ENCODE measurements around the gene SCFD2. TPM values are rescaled to one million over a fixed set of nuclear protein-coding genes. Genes with fewer than 3 reads are reported as not detected.
"Not testable (repeated sequence)": the region's sequence is repeated elsewhere in the genome, so short reads cannot be mapped to it uniquely, and the experiment has no call there.

SCFD2 gene
- total and polyA plus RNA-seq, 7 experiments from 2014 or later, result 13.4 to 32.8 (median 20.8) TPM

DNA sequence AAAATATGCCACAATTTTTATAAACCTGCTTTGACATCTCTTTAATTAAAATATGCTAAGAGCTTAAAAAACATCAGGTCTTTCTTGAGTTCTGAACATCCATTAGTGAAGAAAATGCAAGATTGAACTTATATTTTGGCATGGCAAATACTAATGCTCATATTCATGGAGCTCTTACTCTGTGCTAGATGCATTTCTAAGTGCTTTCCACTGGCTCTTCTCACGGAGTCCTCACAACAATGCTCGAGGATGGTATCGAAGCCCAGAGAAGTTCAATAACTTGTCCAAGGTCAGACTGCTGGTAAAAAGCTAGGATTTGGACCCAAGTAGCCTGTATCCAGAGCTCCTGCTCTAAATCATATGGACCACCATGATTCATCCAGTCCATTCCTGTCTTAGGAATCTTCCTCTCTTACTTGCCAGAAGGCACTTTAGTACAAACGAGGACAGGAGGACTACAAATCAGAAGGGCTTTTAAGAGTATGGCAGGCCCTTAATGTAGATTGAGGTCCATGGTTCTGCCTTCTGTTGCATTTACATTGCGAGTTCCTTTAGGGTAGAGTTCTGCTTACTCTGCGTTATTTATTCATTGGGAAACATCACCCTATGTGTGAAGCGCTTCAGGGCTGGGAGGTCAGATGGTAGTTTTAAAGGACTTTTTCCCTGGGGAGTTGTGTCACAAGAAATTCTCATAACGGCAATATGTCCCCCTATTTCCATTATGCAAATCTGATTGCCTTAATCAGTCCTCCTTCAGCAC is 304.6 kb downstream of the SCFD2 start:
- no peak overlapping the region for H3K27ac Mint-ChIP-seq

DNA sequence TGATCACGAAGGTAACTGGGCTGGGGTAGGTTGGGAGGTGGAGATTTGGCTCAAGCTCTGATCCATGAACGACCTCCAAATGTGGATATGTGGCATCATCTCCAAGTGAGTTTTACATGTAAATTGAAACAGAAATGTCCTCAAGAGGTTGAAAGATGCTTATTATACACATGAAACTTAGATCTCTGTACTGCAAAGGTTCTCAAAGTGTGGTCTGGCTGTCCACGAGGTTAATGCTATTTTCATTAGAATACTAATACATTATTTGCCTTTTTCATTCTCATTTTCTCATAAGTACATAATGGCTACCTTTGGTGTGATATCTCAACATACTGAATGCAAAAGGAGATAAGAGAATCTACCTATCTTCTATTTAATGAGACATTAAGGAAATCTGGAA is 305.6 kb downstream of the SCFD2 start:
- DNase-seq (no peak), ATAC-seq (no peak)
- H3K27me3 ChIP-seq (ENCODE audit: control insufficient read depth in 2 of 2, insufficient read depth in 2 of 2, low read length in 2 of 2), result no peaks in the 10 kb centered on the region
- CTCF ChIA-PET, result no interaction called here
- Mint-ChIP-seq H3K4me3 (no peak overlapping the region), H3K27ac (no peak overlapping the region), H3K4me1 (peaks cover 0 to 10% (median 0%) of the 10 kb centered on the region in 7 donors), H3K36me3 (peaks cover 0 to 29% (median 7%) of the 10 kb centered on the region in 5 donors), H3K9me3 (peaks cover 0 to 7% (median 3%) of the 10 kb centered on the region in 11 donors), H3K27me3 (no peaks in the 10 kb centered on the region)
- no peak overlapping the region for H3K4me3 ChIP-seq (ENCODE audit: low read length)
- no peaks in the 10 kb centered on the region for H3K9me3 ChIP-seq (ENCODE audit: control insufficient read depth in 2 of 3, low read length in 3 of 3)
- H3K27ac ChIP-seq (ENCODE audit: low read depth, low read length), result no peak overlapping the region
- intact Hi-C loops (cut with micrococcal nuclease), result no loop called here
- POLR2A ChIA-PET, result no interaction called here
- H3K4me1 ChIP-seq (ENCODE audit: control insufficient read depth in 2 of 2, insufficient read depth in 2 of 2, low read length in 2 of 2), result no peaks in the 10 kb centered on the region
- no peaks in the 10 kb centered on the region for H3K36me3 ChIP-seq (ENCODE audit: control insufficient read depth in 2 of 3, insufficient read depth in 3 of 3, low read length in 3 of 3)

More for the DNA sequence above, 304.6 kb downstream of the SCFD2 start:
- H3K9me3 ChIP-seq (ENCODE audit: control insufficient read depth in 2 of 3, low read length in 3 of 3), result no peaks in the 10 kb centered on the region
- no peak for DNase-seq
- Mint-ChIP-seq H3K9me3 (peaks cover 0 to 7% (median 3%) of the 10 kb centered on the region in 11 donors), H3K4me3 (no peak overlapping the region), H3K27me3 (no peaks in the 10 kb centered on the region), H3K36me3 (peaks cover 0 to 29% (median 7%) of the 10 kb centered on the region in 5 donors), H3K4me1 (peaks cover 0 to 4% (median 0%) of the 10 kb centered on the region in 7 donors)
- no peaks in the 10 kb centered on the region for H3K27me3 ChIP-seq (ENCODE audit: control insufficient read depth in 2 of 2, insufficient read depth in 2 of 2, low read length in 2 of 2)
- intact Hi-C loops (cut with micrococcal nuclease), result no loop called here
- no peak overlapping the region for H3K4me3 ChIP-seq (ENCODE audit: low read length)
- H3K4me1 ChIP-seq (ENCODE audit: control insufficient read depth in 2 of 2, insufficient read depth in 2 of 2, low read length in 2 of 2), result no peaks in the 10 kb centered on the region
- H3K27ac ChIP-seq (ENCODE audit: low read depth, low read length), result no peak overlapping the region
- ATAC-seq, result no peak
- CTCF ChIA-PET, result no interaction called here
- H3K36me3 ChIP-seq (ENCODE audit: control insufficient read depth in 2 of 3, insufficient read depth in 3 of 3, low read length in 3 of 3), result no peaks in the 10 kb centered on the region
- POLR2A ChIA-PET, result no interaction called here

DNA sequence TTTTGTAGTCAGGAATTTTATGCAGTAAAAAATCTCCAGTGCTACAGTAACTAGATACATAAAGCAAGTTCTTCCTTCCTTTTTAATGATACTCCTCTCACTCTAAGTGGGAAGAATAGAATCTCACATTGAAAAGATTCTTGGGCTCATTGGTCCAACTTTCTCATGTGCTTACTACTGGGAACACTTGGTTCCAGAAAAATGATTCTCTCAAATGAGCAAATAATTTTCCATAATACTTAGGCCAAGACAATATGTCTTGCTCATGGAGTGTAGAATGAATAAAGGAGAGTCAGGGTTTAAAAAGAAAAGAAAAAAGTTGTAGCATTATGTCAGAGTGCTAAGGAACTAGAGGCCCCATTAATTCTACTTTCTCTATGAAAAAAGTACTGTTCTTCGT is 306.0 kb downstream of the SCFD2 start:
- Mint-ChIP-seq H3K9me3 (peaks cover 0 to 7% (median 3%) of the 10 kb centered on the region in 11 donors), H3K4me3 (no peak overlapping the region), H3K36me3 (peaks cover 0 to 29% (median 7%) of the 10 kb centered on the region in 5 donors), H3K27ac (no peak overlapping the region), H3K4me1 (peaks cover 0 to 13% (median 0%) of the 10 kb centered on the region in 7 donors), H3K27me3 (no peaks in the 10 kb centered on the region)
- no peak for DNase-seq
- intact Hi-C loops (cut with micrococcal nuclease), result no loop called here
- Histone ChIP-seq H3K4me1 (ENCODE audit: control insufficient read depth in 2 of 2, insufficient read depth in 2 of 2, low read length in 2 of 2) (no peaks in the 10 kb centered on the region), H3K36me3 (ENCODE audit: control insufficient read depth in 2 of 3, insufficient read depth in 3 of 3, low read length in 3 of 3) (no peaks in the 10 kb centered on the region), H3K9me3 (ENCODE audit: control insufficient read depth in 2 of 3, low read length in 3 of 3) (no peaks in the 10 kb centered on the region), H3K27me3 (ENCODE audit: control insufficient read depth in 2 of 2, insufficient read depth in 2 of 2, low read length in 2 of 2) (no peaks in the 10 kb centered on the region), H3K4me3 (ENCODE audit: low read length) (no peak overlapping the region), H3K27ac (ENCODE audit: low read depth, low read length) (no peak overlapping the region)
- ChIA-PET CTCF (no interaction called here), POLR2A (no interaction called here)
- ATAC-seq, result no peak

DNA sequence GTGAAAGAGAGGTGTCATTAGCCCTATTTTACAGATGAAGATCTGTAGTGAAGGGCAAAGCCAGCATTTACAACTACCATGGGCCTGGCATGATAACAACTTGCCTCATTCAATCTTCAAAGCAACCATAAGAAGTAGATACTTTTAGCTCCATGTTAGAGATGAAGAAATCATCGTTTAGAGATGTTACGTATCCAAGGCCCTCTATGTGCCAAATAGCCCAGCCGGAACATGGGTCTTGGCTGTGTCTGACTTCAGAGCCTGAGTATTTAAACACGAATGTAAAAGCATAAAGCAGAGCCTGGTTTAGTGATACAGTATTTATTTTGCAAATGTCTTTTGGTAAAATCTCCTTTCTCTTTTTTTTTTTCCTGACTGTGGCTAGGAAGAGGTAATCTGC is 306.6 kb downstream of the SCFD2 start:
- ATAC-seq (no peak), DNase-seq (no peak)
- POLR2A ChIA-PET, result no interaction called here
- Mint-ChIP-seq H3K27me3 (no peaks in the 10 kb centered on the region), H3K4me1 (peaks cover 0 to 13% (median 0%) of the 10 kb centered on the region in 7 donors), H3K9me3 (peaks cover 0 to 7% (median 3%) of the 10 kb centered on the region in 11 donors), H3K27ac (no peak overlapping the region), H3K36me3 (peaks cover 0 to 30% (median 7%) of the 10 kb centered on the region in 5 donors), H3K4me3 (no peak overlapping the region)
- Histone ChIP-seq H3K4me3 (ENCODE audit: low read length) (no peak overlapping the region), H3K4me1 (ENCODE audit: control insufficient read depth in 2 of 2, insufficient read depth in 2 of 2, low read length in 2 of 2) (no peaks in the 10 kb centered on the region), H3K36me3 (ENCODE audit: control insufficient read depth in 2 of 3, insufficient read depth in 3 of 3, low read length in 3 of 3) (no peaks in the 10 kb centered on the region), H3K9me3 (ENCODE audit: control insufficient read depth in 2 of 3, low read length in 3 of 3) (no peaks in the 10 kb centered on the region), H3K27me3 (ENCODE audit: control insufficient read depth in 2 of 2, insufficient read depth in 2 of 2, low read length in 2 of 2) (no peaks in the 10 kb centered on the region), H3K27ac (ENCODE audit: low read depth, low read length) (no peak overlapping the region)
- CTCF ChIA-PET, result interaction anchor here (0.8 kb wide), 1 partner anchor 16 kb away, joined by 7 read pairs; no protein-coding TSS in a partner anchor
- intact Hi-C loops (cut with micrococcal nuclease), result no loop called here

DNA sequence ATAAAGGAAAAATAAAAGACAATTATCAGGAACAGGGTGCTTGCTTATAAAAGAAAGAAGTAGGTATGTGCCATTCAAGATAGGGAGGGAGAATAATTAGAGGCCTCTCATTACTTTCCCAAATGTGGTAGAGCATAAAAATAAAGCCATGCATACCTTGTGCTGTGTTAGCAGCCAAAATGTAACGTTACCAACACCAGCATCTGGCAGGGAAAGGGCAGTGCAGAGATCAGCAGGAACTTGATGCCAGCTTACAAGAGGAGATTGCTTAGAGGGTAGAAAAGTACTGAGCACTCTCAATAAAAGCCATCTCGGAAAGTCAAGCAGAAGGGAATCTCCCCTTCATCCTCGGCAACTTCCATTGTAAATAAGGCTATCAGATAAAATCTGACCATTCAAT is 308.2 kb downstream of the SCFD2 start:
- CTCF ChIA-PET, result no interaction called here
- H3K27me3 ChIP-seq (ENCODE audit: control insufficient read depth in 2 of 2, insufficient read depth in 2 of 2, low read length in 2 of 2), result no peaks in the 10 kb centered on the region
- no peak overlapping the region for H3K27ac Mint-ChIP-seq
- no peaks in the 10 kb centered on the region for H3K9me3 ChIP-seq (ENCODE audit: control insufficient read depth in 2 of 3, low read length in 3 of 3)
- no peaks in the 10 kb centered on the region for H3K36me3 ChIP-seq (ENCODE audit: control insufficient read depth in 2 of 3, insufficient read depth in 3 of 3, low read length in 3 of 3)
- POLR2A ChIA-PET, result no interaction called here
- peaks cover 0 to 38% (median 7%) of the 10 kb centered on the region in 5 donors for H3K36me3 Mint-ChIP-seq
- no peaks in the 10 kb centered on the region for H3K27me3 Mint-ChIP-seq
- H3K4me3 ChIP-seq (ENCODE audit: low read length), result no peak overlapping the region
- no peak overlapping the region for H3K27ac ChIP-seq (ENCODE audit: low read depth, low read length)
- peaks cover 0 to 13% (median 0%) of the 10 kb centered on the region in 7 donors for H3K4me1 Mint-ChIP-seq
- H3K9me3 Mint-ChIP-seq, result peaks cover 0 to 7% (median 3%) of the 10 kb centered on the region in 11 donors
- DNase-seq, result no peak
- no peak for ATAC-seq
- H3K4me1 ChIP-seq (ENCODE audit: control insufficient read depth in 2 of 2, insufficient read depth in 2 of 2, low read length in 2 of 2), result no peaks in the 10 kb centered on the region
- H3K4me3 Mint-ChIP-seq, result no peak overlapping the region
- intact Hi-C loops (cut with micrococcal nuclease), result no loop called here

DNA sequence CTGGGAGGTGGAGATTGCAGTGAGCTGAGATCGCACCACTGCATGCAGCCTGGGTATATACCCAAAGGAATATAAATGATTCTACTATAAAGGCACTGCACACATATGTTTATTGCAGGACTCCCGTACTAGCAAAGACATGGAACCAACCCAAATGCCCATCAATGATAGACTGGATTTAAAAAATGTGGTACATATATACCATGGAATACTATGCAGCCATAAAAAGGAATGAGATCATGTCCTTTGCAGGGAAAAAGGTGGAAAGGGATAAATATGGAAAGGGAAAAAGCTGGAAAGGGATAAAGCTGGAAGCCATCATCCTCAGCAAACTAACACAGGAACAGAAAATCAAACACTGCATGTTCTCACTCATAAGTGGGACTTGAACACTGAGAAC is 308.8 kb downstream of the SCFD2 start:
- POLR2A ChIA-PET; ATAC-seq; CTCF ChIA-PET; H3K4me3 ChIP-seq (ENCODE audit: low read length); H3K27me3 Mint-ChIP-seq; DNase-seq; intact Hi-C loops (cut with micrococcal nuclease); H3K4me1 ChIP-seq (ENCODE audit: control insufficient read depth in 2 of 2, insufficient read depth in 2 of 2, low read length in 2 of 2); H3K27me3 ChIP-seq (ENCODE audit: control insufficient read depth in 2 of 2, insufficient read depth in 2 of 2, low read length in 2 of 2); H3K9me3 ChIP-seq (ENCODE audit: control insufficient read depth in 2 of 3, low read length in 3 of 3); H3K9me3 Mint-ChIP-seq; H3K36me3 ChIP-seq (ENCODE audit: control insufficient read depth in 2 of 3, insufficient read depth in 3 of 3, low read length in 3 of 3); H3K27ac Mint-ChIP-seq; H3K4me3 Mint-ChIP-seq; H3K27ac ChIP-seq (ENCODE audit: low read depth, low read length): not testable (repeated sequence)
- peaks cover 0 to 35% (median 12%) of the 10 kb centered on the region in 5 donors for H3K36me3 Mint-ChIP-seq
- H3K4me1 Mint-ChIP-seq, result peaks cover 0 to 13% (median 0%) of the 10 kb centered on the region in 7 donors

Data from naive thymus-derived CD4-positive, alpha-beta T cell (primary cell).